Cardiac septum (tissue), 1 donor: Measurements from ENCODE around the gene CMTR1. TPM values are rescaled to one million over a fixed set of nuclear protein-coding genes. Genes with fewer than 3 reads are reported as not detected.

Experiments used
- DNase-seq: peaks from one replicate; pipeline ENCODE4 v3.0.0-alpha.2; 2020; ENCODE audit warnings: low spot score
- intact Hi-C: fragments of 100-400 bp; cut with DNase I; formaldehyde crosslinking; loops from one replicate; pipeline ENCODE4 v1.14.0; 2022
- total RNA-seq: library from RNA; stranded (reverse); fragmentation: NEBNext Ultra II Directional; extraction: Animal tissue kit (Norgen Biotek cat#: 25700); gene quantifications from one replicate; pipeline ENCODE4 v1.2.1, GENCODE V29; 2021
- donor health status: DM: no; HTN: no; CAD: no.

The CMTR1 gene
- total RNA-seq, 1 donor from 2014 or later: 30.4 TPM

GRCh38 chr6:37502703-37503291 is 69.8 kb downstream of the CMTR1 start:
- no peak for DNase-seq
- intact Hi-C loops: no loop called here

- intact Hi-C loops: no loop called here
- DNase-seq: no peak
Measured at GRCh38 chr6:37503309-37503965, 70.4 kb downstream of the CMTR1 start.

- intact Hi-C loops: no loop called here
Measured at GRCh38 chr6:37504024-37504423, 71.0 kb downstream of the CMTR1 start.

GRCh38 chr6:37506479-37506878 is 73.5 kb downstream of the CMTR1 start:
- intact Hi-C loops: no loop called here
- no peak for DNase-seq

More at GRCh38 chr6:37504024-37504423, 71.0 kb downstream of the CMTR1 start:
- DNase-seq: no peak

- intact Hi-C loops: no loop called here
- DNase-seq: no peak
Measured at GRCh38 chr6:37507077-37507476, 74.1 kb downstream of the CMTR1 start.

GRCh38 chr6:37507690-37508421 is 74.8 kb downstream of the CMTR1 start:
- intact Hi-C loops: no loop called here
- no peak for DNase-seq

GRCh38 chr6:37511201-37511600 is 78.2 kb downstream of the CMTR1 start:
- DNase-seq: no peak
- intact Hi-C loops: no loop called here

GRCh38 chr6:37511910-37512399 is 78.9 kb downstream of the CMTR1 start:
- intact Hi-C loops: no loop called here
- no peak for DNase-seq

GRCh38 chr6:37512400-37513011 is 79.5 kb downstream of the CMTR1 start:
- intact Hi-C loops: no loop called here
- DNase-seq: no peak

- DNase-seq: no peak
- intact Hi-C loops: no loop called here
Measured at GRCh38 chr6:37513155-37513554, 80.1 kb downstream of the CMTR1 start.

- intact Hi-C loops: no loop called here
- no peak for DNase-seq
Measured at GRCh38 chr6:37513576-37513975, 80.6 kb downstream of the CMTR1 start.

GRCh38 chr6:37514321-37514771 is 81.3 kb downstream of the CMTR1 start:
- intact Hi-C loops: no loop called here
- no peak for DNase-seq

GRCh38 chr6:37514837-37515236 is 81.8 kb downstream of the CMTR1 start:
- intact Hi-C loops: no loop called here
- no peak for DNase-seq

GRCh38 chr6:37515712-37516075 is 82.7 kb downstream of the CMTR1 start:
- intact Hi-C loops: no loop called here
- no peak for DNase-seq

- no peak for DNase-seq
- intact Hi-C loops: no loop called here
Measured at GRCh38 chr6:37516076-37516919, 83.3 kb downstream of the CMTR1 start.

- intact Hi-C loops: no loop called here
- DNase-seq: no peak
Measured at GRCh38 chr6:37516920-37517405, 83.9 kb downstream of the CMTR1 start.

GRCh38 chr6:37517411-37517812 is 84.4 kb downstream of the CMTR1 start:
- no peak for DNase-seq
- intact Hi-C loops: no loop called here

GRCh38 chr6:37518116-37518515 is 85.1 kb downstream of the CMTR1 start:
- no peak for DNase-seq
- intact Hi-C loops: no loop called here

GRCh38 chr6:37519461-37519860 is 86.4 kb downstream of the CMTR1 start:
- no peak for DNase-seq
- intact Hi-C loops: no loop called here
